Adrenal gland (tissue), 12 donors: ENCODE data around the gene COL4A1. TPM values are rescaled to one million over a fixed set of nuclear protein-coding genes. Genes with fewer than 3 reads are reported as not detected.

Experiments used
- DNase-seq, 7 donors: peaks; one replicate each; pipeline ENCODE4 v3.0.0-alpha.2; 2019 to 2020
- H3K27ac ChIP-seq, 5 donors: fragments of 200-600 bp; sonication (generic) in 4 of 5; 1 replicate in 3 of 5; 2 replicates in 2 of 5; pipeline versions ENCODE4 v1.5.1 to v1.8.0; 2016 to 2020; ENCODE audit warnings: mild to moderate bottlenecking in 1 of 5
- H3K27me3 ChIP-seq: fragments of 200-600 bp; 2 replicates; pipeline ENCODE4 v1.8.0; 2021
- H3K36me3 ChIP-seq, 2 donors: fragments of 200-600 bp; replicated peaks in 1 of 2; 1 replicate in 1 of 2; 2 replicates in 1 of 2; pipeline versions ENCODE4 v1.5.1 to v1.8.0; 2018 to 2022
- H3K4me1 ChIP-seq, 2 donors: fragments of 200-600 bp; replicated peaks in 1 of 2; 1 replicate in 1 of 2; 2 replicates in 1 of 2; pipeline versions ENCODE4 v1.5.1 to v1.8.0; 2018 to 2021
- H3K4me3 ChIP-seq, 4 donors: fragments of 200-600 bp; sonication (generic) in 3 of 4; one replicate each; pipeline ENCODE4 v1.5.1; 2016 to 2018
- H3K9me3 ChIP-seq, 3 donors: fragments of 200-600 bp; sonication (generic) in 1 of 3; replicated peaks in 1 of 3; 1 replicate in 2 of 3; 2 replicates in 1 of 3; pipeline versions ENCODE4 v1.5.1 to v1.8.0; 2016 to 2021
- CTCF ChIP-seq, 6 experiments: fragments of 450-650 bp in 4 of 6; fragments of 200-600 bp in 2 of 6; sonication (generic) in 1 of 6; IDR thresholded peaks; 1 replicate in 5 of 6; 2 replicates in 1 of 6; pipeline versions ENCODE4 v1.5.1 to v1.8.0; 2016 to 2021; ENCODE audit warnings: antibody characterized with exemption in 6 of 6, mild to moderate bottlenecking in 2 of 6, moderate library complexity in 1 of 6
- POLR2A ChIP-seq, 2 donors: fragments of 450-650 bp; IDR thresholded peaks; one replicate each; pipeline ENCODE4 v1.6.1; 2017; ENCODE audit warnings: antibody characterized with exemption in 2 of 2, mild to moderate bottlenecking in 2 of 2, moderate library complexity in 1 of 2
- WGBS, 4 donors: extraction: QIAGEN DNeasy Blood & Tissue Kit in 2 of 4; methylation state at CpG; one replicate each; pipeline versions ENCODE4 v1.1.5 to v1.1.7; 2013 to 2017; 5-methylcytosine and 5-hydroxymethylcytosine counted together
- intact Hi-C, 2 donors: fragments of 100-400 bp; cut with DNase I; formaldehyde crosslinking; loops; one replicate each; pipeline versions ENCODE4 v1.14.1 to v1.15.0; 2022 to 2023
- polyA plus RNA-seq, 3 donors: library from polyadenylated mRNA; stranded (reverse); fragments of 200-250 nt in 2 of 3; fragments of 350-450 nt in 1 of 3; fragmentation: Illumina TruSeq in 1 of 3; extraction: RNeasy Lipid Tissue Mini Kit (QIAGEN cat#74804) in 1 of 3; gene quantifications; one replicate each; pipeline ENCODE4 v1.2.3, GENCODE V29; 2013 to 2014
- total RNA-seq, 9 donors: library from RNA; depleted of rRNA in 4 of 9; stranded (reverse); fragments of >200 nt in 4 of 9; fragments of 120-200 nt in 1 of 9; fragmentation: NEBNext Ultra II Directional in 1 of 9; extraction: Animal tissue kit (Norgen Biotek cat#: 25700) in 1 of 9; gene quantifications; one replicate each; pipeline versions ENCODE4 v1.1.0 to v1.2.4, GENCODE V29; 2013 to 2023
- donor health status: healthy with polysubstance abuse.
- donor health status: Bipolar disorder and iron deficiency.
- donor health status: DM: yes; HTN: yes; CAD: no.
- donor health status: DM: no; HTN: no; CAD: no.
- donor health status: DM: no; HTN: no; CAD: no.
- donor health status: DM: yes; HTN: yes; CAD: no.

Gene COL4A1
- total and polyA plus RNA-seq, 12 donors = 62.4 to 364 (median 183) TPM

DNA sequence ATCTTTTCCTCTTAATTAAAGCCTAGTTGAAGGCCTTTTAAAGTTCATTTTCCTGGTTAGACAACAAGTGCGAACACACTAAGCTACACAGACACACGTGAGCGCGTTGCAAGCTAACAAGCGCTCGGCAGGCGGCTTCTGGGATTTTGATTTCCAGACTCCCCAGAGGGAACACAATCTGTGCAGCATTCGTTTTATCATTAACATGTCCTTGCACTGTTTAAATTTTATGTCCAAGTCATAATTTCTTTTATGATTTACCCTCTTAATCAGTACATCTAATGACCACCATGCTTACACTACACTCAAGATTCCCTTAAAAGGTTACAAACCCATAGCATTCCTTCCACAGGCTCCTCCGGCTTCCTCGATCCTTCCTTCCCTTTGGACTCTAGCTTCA is 16.8 kb downstream of the COL4A1 start:
- H3K4me1 ChIP-seq = peaks cover 0 to 11% of the 10 kb centered on the region in 2 donors
- intact Hi-C loops = no loop called here
- H3K27ac ChIP-seq = no peak overlapping the region
- 85 to 92% (median 89%) methylated on average over 10 of the region's 10 CpGs for WGBS, 4 donors
- no peak for TF ChIP-seq POLR2A (IDR thresholded peaks at IDR 0.05)
- no peak for TF ChIP-seq CTCF (IDR thresholded peaks at IDR 0.05)
- peaks cover 0 to 4% of the 10 kb centered on the region in 2 donors for H3K36me3 ChIP-seq
- no peaks in the 10 kb centered on the region for H3K27me3 ChIP-seq
- no peak overlapping the region for H3K4me3 ChIP-seq
- peak in 1 of 7 donors; percentile 34 for DNase-seq
- H3K9me3 ChIP-seq = no peaks in the 10 kb centered on the region

DNA sequence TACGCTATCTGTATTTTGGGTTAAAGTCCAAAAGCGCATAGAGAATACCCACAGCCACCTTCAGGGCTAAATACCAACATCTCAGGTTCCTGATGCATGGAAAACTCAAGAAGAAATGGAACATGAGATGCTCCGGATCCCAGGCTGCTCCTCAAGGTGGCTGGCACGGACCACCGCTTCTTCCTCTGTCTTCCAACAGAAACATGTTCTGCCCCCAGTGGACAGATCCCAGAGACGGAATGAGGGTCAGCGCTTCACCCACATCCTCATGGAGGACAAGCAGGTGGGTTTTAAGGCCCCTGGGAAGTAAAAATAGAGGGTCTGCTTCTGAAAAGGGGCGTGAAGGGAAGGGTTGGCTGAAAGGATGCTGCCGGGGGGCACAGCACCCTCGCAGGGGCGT is 17.3 kb downstream of the COL4A1 start:
- no peaks in the 10 kb centered on the region for H3K27me3 ChIP-seq
- peaks cover 0 to 11% of the 10 kb centered on the region in 2 donors for H3K4me1 ChIP-seq
- no peaks in the 10 kb centered on the region for H3K9me3 ChIP-seq
- H3K36me3 ChIP-seq = peaks cover 0 to 4% of the 10 kb centered on the region in 2 donors
- no peak overlapping the region for H3K27ac ChIP-seq
- DNase-seq = peak in 1 of 7 donors; percentile 13
- 88 to 97% (median 94%) methylated on average over 11 of the region's 11 CpGs for WGBS, 4 donors
- intact Hi-C loops = no loop called here
- no peak for TF ChIP-seq CTCF (IDR thresholded peaks at IDR 0.05)
- no peak for TF ChIP-seq POLR2A (IDR thresholded peaks at IDR 0.05)
- no peak overlapping the region for H3K4me3 ChIP-seq

- Histone ChIP-seq H3K27ac (no peak overlapping the region), H3K36me3 (peaks cover 0 to 4% of the 10 kb centered on the region in 2 donors), H3K27me3 (no peaks in the 10 kb centered on the region), H3K4me3 (no peak overlapping the region), H3K4me1 (peaks cover 0 to 11% of the 10 kb centered on the region in 2 donors), H3K9me3 (no peaks in the 10 kb centered on the region)
- TF ChIP-seq CTCF (IDR thresholded peaks at IDR 0.05) (no peak), POLR2A (IDR thresholded peaks at IDR 0.05) (no peak)
- intact Hi-C loops = no loop called here
- WGBS, 4 donors = 86 to 97% (median 90%) methylated on average over 9 of the region's 9 CpGs
- DNase-seq = peak in 1 of 7 donors; percentile 42
Measured at GRCh38 chr13:110289174-110289573, 17.8 kb downstream of the COL4A1 start.

- TF ChIP-seq CTCF (IDR thresholded peaks at IDR 0.05) (no peak), POLR2A (IDR thresholded peaks at IDR 0.05) (no peak)
- H3K27ac ChIP-seq = peak overlapping the region in 2 of 5 donors; percentile 46 to 49
- H3K4me1 ChIP-seq = peaks cover 0 to 12% of the 10 kb centered on the region in 2 donors
- WGBS, 4 donors = 43 to 61% (median 47%) methylated on average over 21 of the region's 21 CpGs
- DNase-seq = peak in 1 of 7 donors; percentile 45
- no peak overlapping the region for H3K4me3 ChIP-seq
- intact Hi-C loops = no loop called here
- no peaks in the 10 kb centered on the region for H3K9me3 ChIP-seq
- H3K27me3 ChIP-seq = no peaks in the 10 kb centered on the region
- peaks cover 0 to 4% of the 10 kb centered on the region in 2 donors for H3K36me3 ChIP-seq
Measured at GRCh38 chr13:110286833-110287819, 19.8 kb downstream of the COL4A1 start.
